ENCODE measurements around the gene WDR77.
A peak's percentile ranks its signal among the peaks of the same experiment; 100 is the strongest.

Gene WDR77

GRCh38 chr1:111467865-111468716 is 19.0 kb upstream of the WDR77 start:
- H3K4me3 ChIP-seq (replicated peaks; ENCODE audit: low read depth, low read length) = no peak overlapping the region
- TF ChIP-seq CTCF (IDR thresholded peaks at IDR 0.05; ENCODE audit: low read depth, low read length, missing control alignments) = no peak
- no peak for DNase-seq (ENCODE audit: extremely low read depth, low read depth)

GRCh38 chr1:111466480-111466879 is 17.4 kb upstream of the WDR77 start:
- no peak for DNase-seq (ENCODE audit: extremely low read depth, low read depth)
- no peak overlapping the region for H3K4me3 ChIP-seq (replicated peaks; ENCODE audit: low read depth, low read length)
- TF ChIP-seq CTCF (IDR thresholded peaks at IDR 0.05; ENCODE audit: low read depth, low read length, missing control alignments) = no peak

- no peak for DNase-seq (ENCODE audit: extremely low read depth, low read depth)
- H3K4me3 ChIP-seq (replicated peaks; ENCODE audit: low read depth, low read length) = no peak overlapping the region
- TF ChIP-seq CTCF (IDR thresholded peaks at IDR 0.05; ENCODE audit: low read depth, low read length, missing control alignments) = no peak
These were observed 16.7 kb upstream of the WDR77 start for GRCh38 chr1:111465754-111466153.

GRCh38 chr1:111463029-111463683 is 14.1 kb upstream of the WDR77 start:
- H3K4me3 ChIP-seq (replicated peaks; ENCODE audit: low read depth, low read length) = no peak overlapping the region
- peak; percentile 10 for DNase-seq (ENCODE audit: extremely low read depth, low read depth)
- TF ChIP-seq CTCF (IDR thresholded peaks at IDR 0.05; ENCODE audit: low read depth, low read length, missing control alignments) = no peak

GRCh38 chr1:111462370-111463028 is 13.4 kb upstream of the WDR77 start:
- no peak for TF ChIP-seq CTCF (IDR thresholded peaks at IDR 0.05; ENCODE audit: low read depth, low read length, missing control alignments)
- no peak for DNase-seq (ENCODE audit: extremely low read depth, low read depth)
- no peak overlapping the region for H3K4me3 ChIP-seq (replicated peaks; ENCODE audit: low read depth, low read length)

- no peak for TF ChIP-seq CTCF (IDR thresholded peaks at IDR 0.05; ENCODE audit: low read depth, low read length, missing control alignments)
- DNase-seq (ENCODE audit: extremely low read depth, low read depth) = no peak
- no peak overlapping the region for H3K4me3 ChIP-seq (replicated peaks; ENCODE audit: low read depth, low read length)
These were observed 12.7 kb upstream of the WDR77 start for GRCh38 chr1:111461765-111462164.

All from HFF-Myc (cell line).